ENCODE data around the gene TBC1D32.
A peak's percentile ranks its signal among the peaks of the same experiment; 100 is the strongest.
"Not testable (repeated sequence)": the region's sequence is repeated elsewhere in the genome, so short reads cannot be mapped to it uniquely, and the experiment has no call there.

The TBC1D32 gene

GRCh38 chr6:121334299-121335086 lies at the start of gene TBC1D32:
Gene TBC1D32 (minus strand): TSS chr6:121334480. CDS start chr6:121334430, 50 bp downstream.
- H3K9me3 ChIP-seq (ENCODE audit: control insufficient read depth in 5 of 5, low read length in 5 of 5), result no peaks in the 10 kb centered on the region
- peak within 1 kb of the TSS; percentile 79 to 97 (median 95) for H3K4me3 ChIP-seq (ENCODE audit: low read depth in 1 of 5, low read length in 5 of 5)
- H3K9ac ChIP-seq (ENCODE audit: low read length in 5 of 5), result peak within 1 kb of the TSS; percentile 78 to 95 (median 92)
- no peaks in the 10 kb centered on the region for H3K27me3 ChIP-seq (ENCODE audit: control insufficient read depth in 5 of 5, insufficient read depth in 4 of 5, low read length in 5 of 5)
- no peaks in the 10 kb centered on the region for H3K36me3 ChIP-seq (ENCODE audit: control insufficient read depth in 5 of 5, insufficient read depth in 5 of 5, low read length in 5 of 5)
- peaks cover 0 to 13% (median 9%) of the 10 kb centered on the region in 5 donors for H3K4me1 ChIP-seq (ENCODE audit: control insufficient read depth in 5 of 5, insufficient read depth in 5 of 5, low read length in 5 of 5)
- peak within 1 kb of the TSS; percentile 100 for H3K27ac ChIP-seq (ENCODE audit: low read depth, low read length)

- Histone ChIP-seq H3K27me3 (ENCODE audit: control insufficient read depth in 5 of 5, insufficient read depth in 4 of 5, low read length in 5 of 5) (no peaks in the 10 kb centered on the region), H3K27ac (ENCODE audit: low read depth, low read length) (no peak overlapping the region), H3K4me3 (ENCODE audit: low read depth in 1 of 5, low read length in 5 of 5) (no peak overlapping the region), H3K36me3 (ENCODE audit: control insufficient read depth in 5 of 5, insufficient read depth in 5 of 5, low read length in 5 of 5) (no peaks in the 10 kb centered on the region), H3K9ac (ENCODE audit: low read length in 5 of 5) (no peak overlapping the region), H3K4me1 (ENCODE audit: control insufficient read depth in 5 of 5, insufficient read depth in 5 of 5, low read length in 5 of 5) (no peaks in the 10 kb centered on the region), H3K9me3 (ENCODE audit: control insufficient read depth in 5 of 5, low read length in 5 of 5) (no peaks in the 10 kb centered on the region)
Observed at GRCh38 chr6:121383478-121383877, 49.2 kb upstream of the TBC1D32 start.

- H3K9ac ChIP-seq (ENCODE audit: low read length in 5 of 5), result no peak overlapping the region
- H3K27me3 ChIP-seq (ENCODE audit: control insufficient read depth in 5 of 5, insufficient read depth in 4 of 5, low read length in 5 of 5), result no peaks in the 10 kb centered on the region
- no peaks in the 10 kb centered on the region for H3K36me3 ChIP-seq (ENCODE audit: control insufficient read depth in 5 of 5, insufficient read depth in 5 of 5, low read length in 5 of 5)
- H3K27ac ChIP-seq (ENCODE audit: low read depth, low read length), result no peak overlapping the region
- H3K9me3 ChIP-seq (ENCODE audit: control insufficient read depth in 5 of 5, low read length in 5 of 5), result no peaks in the 10 kb centered on the region
- no peaks in the 10 kb centered on the region for H3K4me1 ChIP-seq (ENCODE audit: control insufficient read depth in 5 of 5, insufficient read depth in 5 of 5, low read length in 5 of 5)
- H3K4me3 ChIP-seq (ENCODE audit: low read depth in 1 of 5, low read length in 5 of 5), result no peak overlapping the region
Observed at GRCh38 chr6:121382467-121383121, 48.3 kb upstream of the TBC1D32 start.

- no peaks in the 10 kb centered on the region for H3K36me3 ChIP-seq (ENCODE audit: control insufficient read depth in 5 of 5, insufficient read depth in 5 of 5, low read length in 5 of 5)
- H3K27me3 ChIP-seq (ENCODE audit: control insufficient read depth in 5 of 5, insufficient read depth in 4 of 5, low read length in 5 of 5), result no peaks in the 10 kb centered on the region
- H3K9me3 ChIP-seq (ENCODE audit: control insufficient read depth in 5 of 5, low read length in 5 of 5), result peaks cover 0 to 5% (median 0%) of the 10 kb centered on the region in 5 donors
Observed at GRCh38 chr6:121376411-121376810, 42.1 kb upstream of the TBC1D32 start.

GRCh38 chr6:121374219-121374618 lies 39.9 kb upstream of the TBC1D32 start:
- H3K9ac ChIP-seq (ENCODE audit: low read length in 5 of 5); H3K4me1 ChIP-seq (ENCODE audit: control insufficient read depth in 5 of 5, insufficient read depth in 5 of 5, low read length in 5 of 5); H3K27ac ChIP-seq (ENCODE audit: low read depth, low read length); H3K9me3 ChIP-seq (ENCODE audit: control insufficient read depth in 5 of 5, low read length in 5 of 5); H3K27me3 ChIP-seq (ENCODE audit: control insufficient read depth in 5 of 5, insufficient read depth in 4 of 5, low read length in 5 of 5); H3K36me3 ChIP-seq (ENCODE audit: control insufficient read depth in 5 of 5, insufficient read depth in 5 of 5, low read length in 5 of 5); H3K4me3 ChIP-seq (ENCODE audit: low read depth in 1 of 5, low read length in 5 of 5): not testable (repeated sequence)

More at GRCh38 chr6:121376411-121376810, 42.1 kb upstream of the TBC1D32 start:
- Histone ChIP-seq H3K9ac (ENCODE audit: low read length in 5 of 5) (no peak overlapping the region), H3K27ac (ENCODE audit: low read depth, low read length) (no peak overlapping the region), H3K4me3 (ENCODE audit: low read depth in 1 of 5, low read length in 5 of 5) (no peak overlapping the region), H3K4me1 (ENCODE audit: control insufficient read depth in 5 of 5, insufficient read depth in 5 of 5, low read length in 5 of 5) (no peaks in the 10 kb centered on the region)

- Histone ChIP-seq H3K9me3 (ENCODE audit: control insufficient read depth in 5 of 5, low read length in 5 of 5) (no peaks in the 10 kb centered on the region), H3K4me3 (ENCODE audit: low read depth in 1 of 5, low read length in 5 of 5) (no peak overlapping the region)
Observed at GRCh38 chr6:121365536-121366521, 31.5 kb upstream of the TBC1D32 start.

GRCh38 chr6:121356575-121356974 lies 22.3 kb upstream of the TBC1D32 start:
- H3K27me3 ChIP-seq (ENCODE audit: control insufficient read depth in 5 of 5, insufficient read depth in 4 of 5, low read length in 5 of 5), result no peaks in the 10 kb centered on the region
- no peak overlapping the region for H3K27ac ChIP-seq (ENCODE audit: low read depth, low read length)
- no peak overlapping the region for H3K9ac ChIP-seq (ENCODE audit: low read length in 5 of 5)
- no peaks in the 10 kb centered on the region for H3K36me3 ChIP-seq (ENCODE audit: control insufficient read depth in 5 of 5, insufficient read depth in 5 of 5, low read length in 5 of 5)
- H3K4me1 ChIP-seq (ENCODE audit: control insufficient read depth in 5 of 5, insufficient read depth in 5 of 5, low read length in 5 of 5), result no peaks in the 10 kb centered on the region
- no peak overlapping the region for H3K4me3 ChIP-seq (ENCODE audit: low read depth in 1 of 5, low read length in 5 of 5)
- H3K9me3 ChIP-seq (ENCODE audit: control insufficient read depth in 5 of 5, low read length in 5 of 5), result no peaks in the 10 kb centered on the region

More at GRCh38 chr6:121365536-121366521, 31.5 kb upstream of the TBC1D32 start:
- Histone ChIP-seq H3K27ac (ENCODE audit: low read depth, low read length) (no peak overlapping the region), H3K4me1 (ENCODE audit: control insufficient read depth in 5 of 5, insufficient read depth in 5 of 5, low read length in 5 of 5) (no peaks in the 10 kb centered on the region), H3K36me3 (ENCODE audit: control insufficient read depth in 5 of 5, insufficient read depth in 5 of 5, low read length in 5 of 5) (no peaks in the 10 kb centered on the region), H3K9ac (ENCODE audit: low read length in 5 of 5) (no peak overlapping the region), H3K27me3 (ENCODE audit: control insufficient read depth in 5 of 5, insufficient read depth in 4 of 5, low read length in 5 of 5) (no peaks in the 10 kb centered on the region)

GRCh38 chr6:121354764-121355163 lies 20.5 kb upstream of the TBC1D32 start:
- Histone ChIP-seq H3K27ac (ENCODE audit: low read depth, low read length) (no peak overlapping the region), H3K36me3 (ENCODE audit: control insufficient read depth in 5 of 5, insufficient read depth in 5 of 5, low read length in 5 of 5) (no peaks in the 10 kb centered on the region), H3K9me3 (ENCODE audit: control insufficient read depth in 5 of 5, low read length in 5 of 5) (no peaks in the 10 kb centered on the region), H3K4me3 (ENCODE audit: low read depth in 1 of 5, low read length in 5 of 5) (no peak overlapping the region), H3K27me3 (ENCODE audit: control insufficient read depth in 5 of 5, insufficient read depth in 4 of 5, low read length in 5 of 5) (no peaks in the 10 kb centered on the region), H3K4me1 (ENCODE audit: control insufficient read depth in 5 of 5, insufficient read depth in 5 of 5, low read length in 5 of 5) (no peaks in the 10 kb centered on the region), H3K9ac (ENCODE audit: low read length in 5 of 5) (no peak overlapping the region)

GRCh38 chr6:121352941-121353340 lies 18.7 kb upstream of the TBC1D32 start:
- H3K4me3 ChIP-seq (ENCODE audit: low read depth in 1 of 5, low read length in 5 of 5), result no peak overlapping the region
- no peak overlapping the region for H3K27ac ChIP-seq (ENCODE audit: low read depth, low read length)
- no peaks in the 10 kb centered on the region for H3K27me3 ChIP-seq (ENCODE audit: control insufficient read depth in 5 of 5, insufficient read depth in 4 of 5, low read length in 5 of 5)
- H3K9me3 ChIP-seq (ENCODE audit: control insufficient read depth in 5 of 5, low read length in 5 of 5), result no peaks in the 10 kb centered on the region
- H3K9ac ChIP-seq (ENCODE audit: low read length in 5 of 5), result no peak overlapping the region
- no peaks in the 10 kb centered on the region for H3K36me3 ChIP-seq (ENCODE audit: control insufficient read depth in 5 of 5, insufficient read depth in 5 of 5, low read length in 5 of 5)
- no peaks in the 10 kb centered on the region for H3K4me1 ChIP-seq (ENCODE audit: control insufficient read depth in 5 of 5, insufficient read depth in 5 of 5, low read length in 5 of 5)

Data from subcutaneous abdominal adipose tissue (tissue), 5 donors.